Measurements from ENCODE around the gene SMARCA2. TPM values are rescaled to one million over a fixed set of nuclear protein-coding genes. Genes with fewer than 3 reads are reported as not detected.

Gene SMARCA2
- total RNA-seq, 1 experiment from 2014 or later: 27.9 TPM

DNA sequence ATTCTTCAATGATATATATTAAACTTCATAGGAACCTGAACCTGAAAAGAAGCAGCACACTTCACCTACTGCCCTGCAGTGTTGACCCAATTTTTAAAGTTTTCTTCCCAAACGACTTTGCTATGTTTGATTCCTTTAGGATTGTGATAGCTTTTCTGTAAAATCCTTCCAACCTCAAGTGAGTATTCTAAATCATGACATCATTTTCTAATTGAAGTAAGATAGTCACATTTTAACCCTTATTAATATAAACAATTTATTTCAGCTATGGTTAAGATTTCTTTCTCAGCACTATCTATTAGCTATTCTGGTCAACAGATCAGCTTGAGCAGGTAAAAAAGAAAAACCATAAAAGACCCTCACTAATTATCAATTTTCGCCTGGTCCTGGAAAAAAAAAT lies 162.0 kb downstream of the SMARCA2 start:
- TF ChIP-seq EZH2 (IDR thresholded peaks at IDR 0.05; ENCODE audit: low read length, unreplicated experiment) (no peak), CTCF (conservative IDR thresholded peaks at IDR 0.05; ENCODE audit: low read depth, low read length) (no peak), EZH2phosphoT487 (IDR thresholded peaks at IDR 0.05; ENCODE audit: borderline replicate concordance, low read length) (no peak)
- Histone ChIP-seq H3K4me2 (ENCODE audit: low read length) (no peak overlapping the region), H3K27me3 (ENCODE audit: low read length) (no peaks in the 10 kb centered on the region), H4K20me1 (ENCODE audit: low read length) (no peaks in the 10 kb centered on the region), H3K9ac (ENCODE audit: low read length) (no peak overlapping the region), H2AFZ (ENCODE audit: low read length) (no peak overlapping the region), H3K4me3 (ENCODE audit: low read length) (no peak overlapping the region), H3K27ac (ENCODE audit: low read length) (no peak overlapping the region), H3K36me3 (ENCODE audit: low read depth, low read length) (no peaks in the 10 kb centered on the region), H3K9me2 (replicated peaks; ENCODE audit: low read length) (no peaks in the 10 kb centered on the region), H3K9me3 (ENCODE audit: low read length) (no peaks in the 10 kb centered on the region), H3K79me2 (ENCODE audit: low read length) (no peaks in the 10 kb centered on the region), H3K4me1 (ENCODE audit: insufficient read depth, low read length) (no peaks in the 10 kb centered on the region), H3F3A (ENCODE audit: low read length, unreplicated experiment) (no peaks in the 10 kb centered on the region)
- DNase-seq (no peak), ATAC-seq (no peak)
- POLR2A ChIA-PET (ENCODE audit: unreplicated experiment): no interaction called here
- BruUV-seq (replicated peaks): no TSS peak
- CTCF ChIA-PET: no interaction called here
- intact Hi-C loops (cut with micrococcal nuclease): no loop called here

DNA sequence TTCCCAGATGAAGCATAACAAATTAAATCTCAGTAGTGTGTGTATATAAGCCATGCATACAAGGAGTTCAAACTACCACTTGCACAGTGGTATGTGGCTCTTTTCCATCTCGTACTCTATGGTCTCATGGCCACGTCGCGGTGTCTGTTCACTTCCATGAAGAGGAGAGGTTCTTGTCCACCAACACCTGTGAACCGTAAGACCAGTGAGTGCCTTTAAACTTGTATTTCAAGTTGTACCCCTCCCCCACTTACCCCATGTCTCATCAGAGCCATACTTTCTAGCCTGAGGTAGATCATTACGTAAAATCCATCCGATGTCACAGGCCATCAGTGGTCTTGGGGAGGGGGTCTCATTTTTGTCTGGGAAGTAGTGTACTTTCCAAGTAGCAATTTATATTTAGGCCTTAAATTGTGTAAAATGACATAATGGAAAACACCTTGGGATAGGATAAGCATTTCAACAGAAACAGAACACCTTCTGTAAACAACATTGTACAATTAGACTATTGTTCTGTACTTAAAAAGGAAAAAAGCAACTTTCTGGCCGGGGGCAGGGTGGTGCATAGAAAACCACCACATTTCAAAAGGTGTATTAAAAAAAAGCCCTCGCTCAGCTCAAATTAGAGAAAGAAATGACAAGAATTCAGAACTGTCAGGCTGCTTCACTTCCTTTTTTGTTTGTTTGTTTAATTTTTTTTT lies 163.0 kb downstream of the SMARCA2 start:
- Histone ChIP-seq H4K20me1 (ENCODE audit: low read length) (no peaks in the 10 kb centered on the region), H3K79me2 (ENCODE audit: low read length) (no peaks in the 10 kb centered on the region), H3K36me3 (ENCODE audit: low read depth, low read length) (no peaks in the 10 kb centered on the region), H3K27ac (ENCODE audit: low read length) (no peak overlapping the region), H3K4me2 (ENCODE audit: low read length) (no peak overlapping the region), H3K9ac (ENCODE audit: low read length) (no peak overlapping the region), H3K4me3 (ENCODE audit: low read length) (no peak overlapping the region), H3F3A (ENCODE audit: low read length, unreplicated experiment) (no peaks in the 10 kb centered on the region), H3K9me2 (replicated peaks; ENCODE audit: low read length) (no peaks in the 10 kb centered on the region), H3K27me3 (ENCODE audit: low read length) (no peaks in the 10 kb centered on the region), H3K4me1 (ENCODE audit: insufficient read depth, low read length) (no peaks in the 10 kb centered on the region), H3K9me3 (ENCODE audit: low read length) (no peaks in the 10 kb centered on the region), H2AFZ (ENCODE audit: low read length) (no peak overlapping the region)
- TF ChIP-seq CTCF (conservative IDR thresholded peaks at IDR 0.05; ENCODE audit: low read depth, low read length): no peak
- TF ChIP-seq EZH2phosphoT487 (IDR thresholded peaks at IDR 0.05; ENCODE audit: borderline replicate concordance, low read length): no peak
- no peak for TF ChIP-seq EZH2 (IDR thresholded peaks at IDR 0.05; ENCODE audit: low read length, unreplicated experiment)
- ChIA-PET CTCF (no interaction called here), POLR2A (ENCODE audit: unreplicated experiment) (no interaction called here)
- no peak for DNase-seq
- intact Hi-C loops (cut with micrococcal nuclease): no loop called here
- ATAC-seq: no peak; the same call in 1 of the 2 replicates
- BruUV-seq (replicated peaks): no TSS peak

DNA sequence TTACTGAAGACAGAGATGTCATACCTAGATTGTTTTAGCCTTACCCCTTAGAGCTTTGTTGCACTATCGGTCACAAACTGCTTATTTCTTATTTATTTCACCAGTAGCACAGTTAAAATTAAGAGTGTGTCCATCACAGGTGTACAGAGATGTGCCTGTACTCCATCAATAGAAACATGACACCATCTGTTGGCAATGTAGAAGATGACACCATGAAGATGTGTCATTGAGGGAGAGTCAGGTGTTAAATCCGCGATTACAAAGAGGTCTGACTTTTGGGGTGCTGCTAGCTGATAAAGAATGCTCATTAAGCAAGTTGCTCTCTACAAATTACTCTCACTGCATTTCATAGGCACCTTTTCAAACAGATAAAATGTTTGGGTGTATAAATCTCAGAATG lies 164.4 kb downstream of the SMARCA2 start:
- intact Hi-C loops (cut with micrococcal nuclease): no loop called here
- no peak overlapping the region for H3K9ac ChIP-seq (ENCODE audit: low read length)
- H3K27me3 ChIP-seq (ENCODE audit: low read length): no peaks in the 10 kb centered on the region
- H3K36me3 ChIP-seq (ENCODE audit: low read depth, low read length): no peaks in the 10 kb centered on the region
- DNase-seq (no peak), ATAC-seq (no peak)
- no TSS peak for BruUV-seq (replicated peaks)
- H3K79me2 ChIP-seq (ENCODE audit: low read length): no peaks in the 10 kb centered on the region
- ChIA-PET CTCF (no interaction called here), POLR2A (ENCODE audit: unreplicated experiment) (no interaction called here)
- no peak for TF ChIP-seq EZH2phosphoT487 (IDR thresholded peaks at IDR 0.05; ENCODE audit: borderline replicate concordance, low read length)
- TF ChIP-seq CTCF (conservative IDR thresholded peaks at IDR 0.05; ENCODE audit: low read depth, low read length): no peak
- TF ChIP-seq EZH2 (IDR thresholded peaks at IDR 0.05; ENCODE audit: low read length, unreplicated experiment): no peak
- no peaks in the 10 kb centered on the region for H3K9me3 ChIP-seq (ENCODE audit: low read length)
- no peak overlapping the region for H3K4me2 ChIP-seq (ENCODE audit: low read length)
- no peak overlapping the region for H3K27ac ChIP-seq (ENCODE audit: low read length)
- H2AFZ ChIP-seq (ENCODE audit: low read length): no peak overlapping the region
- H3K9me2 ChIP-seq (replicated peaks; ENCODE audit: low read length): no peaks in the 10 kb centered on the region
- H3K4me1 ChIP-seq (ENCODE audit: insufficient read depth, low read length): no peaks in the 10 kb centered on the region
- no peak overlapping the region for H3K4me3 ChIP-seq (ENCODE audit: low read length)
- H3F3A ChIP-seq (ENCODE audit: low read length, unreplicated experiment): no peaks in the 10 kb centered on the region
- H4K20me1 ChIP-seq (ENCODE audit: low read length): no peaks in the 10 kb centered on the region

All from PC-3 (cell line).